Trophoblast cell (in vitro differentiated cells and primary cell): ENCODE data around the gene POMGNT1.

Source experiments
- DNase-seq, 2 donors: peaks; one replicate each; pipeline ENCODE4 v3.0.0-alpha.2; 2016
- H2AFZ ChIP-seq: 2 replicates; pipeline ENCODE4 v1.6.1; 2013; ENCODE audit warnings: low read length, moderate library complexity, mild to moderate bottlenecking; ENCODE audit not compliant: insufficient read depth, poor library complexity
- H2AK5ac ChIP-seq: 2 replicates; pipeline ENCODE4 v1.6.1; 2013; ENCODE audit warnings: mild to moderate bottlenecking, low read length
- H2BK120ac ChIP-seq: 2 replicates; pipeline ENCODE4 v1.6.1; 2013; ENCODE audit warnings: low read length, mild to moderate bottlenecking, moderate library complexity; ENCODE audit not compliant: insufficient read depth, poor library complexity
- H2BK12ac ChIP-seq: 2 replicates; pipeline ENCODE4 v1.6.1; 2013; ENCODE audit warnings: mild to moderate bottlenecking, low read length, moderate library complexity
- H2BK5ac ChIP-seq: 2 replicates; pipeline ENCODE4 v1.6.1; 2013; ENCODE audit warnings: low read length, low read depth, moderate library complexity, mild to moderate bottlenecking; ENCODE audit not compliant: poor library complexity
- H3K14ac ChIP-seq: 2 replicates; pipeline ENCODE4 v1.6.1; 2013; ENCODE audit warnings: mild to moderate bottlenecking, low read length
- H3K18ac ChIP-seq: 2 replicates; pipeline ENCODE4 v1.6.1; 2013; ENCODE audit warnings: mild to moderate bottlenecking, low read length
- H3K23ac ChIP-seq: 2 replicates; pipeline ENCODE4 v1.6.1; 2013; ENCODE audit warnings: low read length
- H3K27ac ChIP-seq: 2 replicates; pipeline ENCODE4 v1.5.1; 2013; ENCODE audit warnings: low read depth, mild to moderate bottlenecking, inconsistent platforms, low read length, moderate library complexity
- H3K27me3 ChIP-seq: 2 replicates; pipeline ENCODE4 v1.6.1; 2013; ENCODE audit warnings: inconsistent platforms, mild to moderate bottlenecking, low read length, moderate library complexity; ENCODE audit not compliant: insufficient read depth
- H3K36me3 ChIP-seq, 2 experiments: 1 replicate in 1 of 2; 2 replicates in 1 of 2; pipeline ENCODE4 v1.6.1; 2013; ENCODE audit warnings: low read length in 2 of 2, mild to moderate bottlenecking in 2 of 2, moderate library complexity in 1 of 2; ENCODE audit not compliant: insufficient read depth in 2 of 2, control insufficient read depth in 1 of 2
- H3K4ac ChIP-seq: 2 replicates; pipeline ENCODE4 v1.6.1; 2013; ENCODE audit warnings: low read depth, mild to moderate bottlenecking, low read length, moderate library complexity
- H3K4me1 ChIP-seq, 2 experiments: 1 replicate in 1 of 2; 2 replicates in 1 of 2; pipeline ENCODE4 v1.6.1; 2013; ENCODE audit warnings: low read length in 2 of 2, mild to moderate bottlenecking in 2 of 2, moderate library complexity in 1 of 2; ENCODE audit not compliant: insufficient read depth in 2 of 2, control insufficient read depth in 1 of 2
- H3K4me2 ChIP-seq: 2 replicates; pipeline ENCODE4 v1.6.1; 2013; ENCODE audit warnings: inconsistent platforms, mild to moderate bottlenecking, low read length, moderate library complexity
- H3K4me3 ChIP-seq: 2 replicates; pipeline ENCODE4 v1.5.1; 2013; ENCODE audit warnings: mild to moderate bottlenecking, low read depth, low read length, inconsistent platforms
- H3K79me1 ChIP-seq: one replicate; pipeline ENCODE4 v1.6.1; 2013; ENCODE audit warnings: low read length
- H3K79me2 ChIP-seq: 2 replicates; pipeline ENCODE4 v1.6.1; 2013; ENCODE audit warnings: low read length, mild to moderate bottlenecking; ENCODE audit not compliant: control insufficient read depth, insufficient read depth, poor library complexity
- H3K9ac ChIP-seq: 2 replicates; pipeline ENCODE4 v1.6.1; 2013; ENCODE audit warnings: mild to moderate bottlenecking, low read length
- H3K9me3 ChIP-seq: 2 replicates; pipeline ENCODE4 v1.6.1; 2013; ENCODE audit warnings: low read depth, mild to moderate bottlenecking, control low read depth, inconsistent platforms, low read length; ENCODE audit not compliant: insufficient read depth
- H4K12ac ChIP-seq: 2 replicates; pipeline ENCODE4 v1.6.1; 2013; ENCODE audit warnings: low read depth, mild to moderate bottlenecking, low read length, moderate library complexity
- H4K8ac ChIP-seq: 2 replicates; pipeline ENCODE4 v1.6.1; 2013; ENCODE audit warnings: low read depth, mild to moderate bottlenecking, low read length, moderate library complexity
- H4K91ac ChIP-seq: one replicate; pipeline ENCODE4 v1.6.1; 2013; ENCODE audit warnings: low read depth, mild to moderate bottlenecking, low read length, moderate library complexity
- WGBS: extraction: QIAGEN DNeasy Blood & Tissue Kit; methylation state at CpG from one replicate; pipeline ENCODE4 v1.1.7; 2013; ENCODE audit warnings: missing lambda C conversion rate; ENCODE audit not compliant: insufficient read length, insufficient coverage; ENCODE audit errors: extremely low coverage; 5-methylcytosine and 5-hydroxymethylcytosine counted together

POMGNT1 gene

GRCh38 chr1:46193285-46193684, 4.9 kb downstream of the POMGNT1 start:
- WGBS: no CpG with 5 or more reads among the region's 7 CpGs
- Histone ChIP-seq H3K27me3 (no peaks in the 10 kb centered on the region), H3K4me3 (peak overlapping the region; percentile 7), H3K4me2 (no peak overlapping the region), H3K14ac (no peak overlapping the region), H2BK12ac (no peak overlapping the region), H2BK5ac (no peak overlapping the region), H2AFZ (no peak overlapping the region), H3K27ac (no peak overlapping the region), H3K79me2 (peaks cover 6% of the 10 kb centered on the region), H4K12ac (no peak overlapping the region), H4K8ac (no peak overlapping the region), H3K9ac (no peak overlapping the region), H2AK5ac (no peak overlapping the region), H3K4me1 (peaks cover 16 to 20% of the 10 kb centered on the region in 2 experiments), H4K91ac (no peak overlapping the region), H3K36me3 (peaks cover 48 to 58% of the 10 kb centered on the region in 2 experiments), H3K79me1 (peaks cover 8% of the 10 kb centered on the region), H3K4ac (no peak overlapping the region), H3K9me3 (peaks cover 5% of the 10 kb centered on the region), H2BK120ac (no peak overlapping the region), H3K23ac (no peak overlapping the region), H3K18ac (no peak overlapping the region)
- DNase-seq: no peak

DNA sequence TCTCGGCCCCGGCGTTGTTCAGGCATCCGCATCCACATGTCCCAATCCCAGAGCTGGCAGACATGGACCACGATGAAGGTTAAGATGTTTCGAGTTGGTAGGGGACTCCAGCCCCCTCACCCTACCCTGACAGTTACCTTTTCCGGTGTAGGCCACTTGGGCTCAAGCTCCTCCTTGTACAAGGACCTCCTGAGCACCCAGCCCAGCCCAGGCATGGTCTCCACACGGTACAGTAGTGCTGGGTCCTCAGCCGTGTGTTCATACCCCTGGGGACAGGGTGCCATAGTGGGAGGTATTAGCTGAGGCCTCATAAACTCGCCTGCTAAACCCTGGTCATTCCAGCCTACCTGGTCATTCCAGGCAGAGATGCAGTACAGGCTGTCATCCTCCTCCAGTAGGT, 6.1 kb downstream of the POMGNT1 start:
- Histone ChIP-seq H3K36me3 (peaks cover 57 to 66% of the 10 kb centered on the region in 2 experiments), H3K4ac (no peak overlapping the region), H3K27me3 (no peaks in the 10 kb centered on the region), H3K79me1 (peaks cover 2% of the 10 kb centered on the region), H3K9me3 (peaks cover 5% of the 10 kb centered on the region), H3K4me2 (no peak overlapping the region), H3K9ac (no peak overlapping the region), H3K27ac (no peak overlapping the region), H3K4me3 (no peak overlapping the region), H3K23ac (no peak overlapping the region), H3K79me2 (no peaks in the 10 kb centered on the region), H2BK12ac (no peak overlapping the region), H3K18ac (no peak overlapping the region), H3K4me1 (peaks cover 14 to 15% of the 10 kb centered on the region in 2 experiments), H4K12ac (no peak overlapping the region), H4K8ac (no peak overlapping the region), H4K91ac (no peak overlapping the region), H2BK5ac (no peak overlapping the region), H2AK5ac (no peak overlapping the region), H3K14ac (no peak overlapping the region), H2BK120ac (no peak overlapping the region), H2AFZ (no peak overlapping the region)
- DNase-seq: no peak
- no CpG with 5 or more reads among the region's 10 CpGs for WGBS

GRCh38 chr1:46191033-46191701, 7.1 kb downstream of the POMGNT1 start:
- Histone ChIP-seq H4K91ac (no peak overlapping the region), H2BK12ac (no peak overlapping the region), H3K23ac (no peak overlapping the region), H3K14ac (no peak overlapping the region), H2BK120ac (no peak overlapping the region), H3K79me1 (peaks cover 2% of the 10 kb centered on the region), H3K4ac (no peak overlapping the region), H2AFZ (no peak overlapping the region), H3K9ac (no peak overlapping the region), H2AK5ac (no peak overlapping the region), H4K12ac (no peak overlapping the region), H4K8ac (no peak overlapping the region), H3K4me2 (no peak overlapping the region), H3K4me1 (peaks cover 14 to 15% of the 10 kb centered on the region in 2 experiments), H3K4me3 (no peak overlapping the region), H3K79me2 (no peaks in the 10 kb centered on the region), H3K18ac (no peak overlapping the region), H3K27me3 (no peaks in the 10 kb centered on the region), H2BK5ac (no peak overlapping the region), H3K9me3 (peaks cover 5% of the 10 kb centered on the region), H3K27ac (no peak overlapping the region), H3K36me3 (peaks cover 52 to 62% of the 10 kb centered on the region in 2 experiments)
- no CpG with 5 or more reads among the region's 9 CpGs for WGBS
- no peak for DNase-seq

- Histone ChIP-seq H3K4me3 (no peak overlapping the region), H3K23ac (no peak overlapping the region), H2BK12ac (no peak overlapping the region), H3K36me3 (peaks cover 52 to 66% of the 10 kb centered on the region in 2 experiments), H3K79me2 (no peaks in the 10 kb centered on the region), H4K8ac (no peak overlapping the region), H3K9ac (no peak overlapping the region), H3K4ac (no peak overlapping the region), H3K4me2 (no peak overlapping the region), H3K79me1 (peaks cover 2% of the 10 kb centered on the region), H2AK5ac (no peak overlapping the region), H2BK5ac (no peak overlapping the region), H2BK120ac (no peak overlapping the region), H3K9me3 (peaks cover 5% of the 10 kb centered on the region), H2AFZ (no peak overlapping the region), H3K14ac (no peak overlapping the region), H3K4me1 (peaks cover 14 to 15% of the 10 kb centered on the region in 2 experiments), H3K27me3 (no peaks in the 10 kb centered on the region), H4K12ac (no peak overlapping the region), H3K27ac (no peak overlapping the region), H3K18ac (no peak overlapping the region), H4K91ac (no peak overlapping the region)
- DNase-seq: peak in 1 of 2 donors; percentile 32
- WGBS: no CpG with 5 or more reads among the region's 3 CpGs
Observed at GRCh38 chr1:46190539-46190938, 7.7 kb downstream of the POMGNT1 start.
